GM21576 (cell line): Measurements from ENCODE around the gene PID1.

Experiments
- ATAC-seq: cut with Tn5 transposase; IDR thresholded peaks from one replicate; pipeline ENCODE4 v1.9.1; 2021; ENCODE audit warnings: mild to moderate bottlenecking, moderate library complexity; ENCODE audit not compliant: unreplicated experiment

Gene PID1

GRCh38 chr2:229033816-229034215 lies 237.3 kb downstream of the PID1 start:
- ATAC-seq = no peak

GRCh38 chr2:229032608-229033234 lies 238.4 kb downstream of the PID1 start:
- no peak for ATAC-seq

- no peak for ATAC-seq
Measured at GRCh38 chr2:229027353-229028105, 243.6 kb downstream of the PID1 start.

DNA sequence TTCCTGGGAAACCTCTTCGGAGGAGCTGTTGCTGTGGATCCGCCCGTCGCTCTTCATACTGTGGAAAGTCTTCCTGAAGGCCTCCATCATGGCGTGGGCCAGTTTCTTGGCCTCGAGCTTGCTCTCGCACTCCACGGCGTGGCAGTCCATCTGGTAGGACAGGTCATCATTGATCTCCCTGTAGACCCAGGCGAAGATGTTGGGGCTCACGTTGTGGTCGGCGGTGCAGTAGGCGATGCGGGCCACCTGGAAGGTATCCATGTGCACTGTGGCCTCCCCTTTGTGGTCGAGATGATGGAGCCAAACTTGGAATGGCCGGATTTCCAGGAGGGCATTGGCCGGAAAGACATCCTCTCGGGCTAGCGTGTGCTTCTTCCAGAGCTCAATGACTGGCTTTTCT lies 245.4 kb downstream of the PID1 start:
- no peak for ATAC-seq

DNA sequence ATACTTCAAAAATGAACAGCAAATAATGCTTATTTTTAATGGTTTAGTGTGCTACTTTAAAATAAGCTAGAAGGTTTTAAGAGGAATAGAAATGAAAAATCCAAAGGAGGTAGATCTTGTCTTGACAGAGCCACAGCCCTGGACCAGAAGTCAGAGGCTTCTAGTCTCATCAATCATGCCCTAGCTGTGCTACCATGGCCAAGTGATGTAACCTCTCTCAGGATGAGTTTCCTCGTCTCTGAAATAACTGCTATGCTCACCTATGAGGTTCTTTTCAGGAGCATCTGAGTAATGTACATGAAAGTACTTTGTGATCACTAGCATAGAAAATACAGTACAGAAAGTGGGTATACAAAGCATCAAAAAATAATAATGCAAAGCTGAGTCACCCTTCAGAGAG lies 248.4 kb downstream of the PID1 start:
- no peak for ATAC-seq

DNA sequence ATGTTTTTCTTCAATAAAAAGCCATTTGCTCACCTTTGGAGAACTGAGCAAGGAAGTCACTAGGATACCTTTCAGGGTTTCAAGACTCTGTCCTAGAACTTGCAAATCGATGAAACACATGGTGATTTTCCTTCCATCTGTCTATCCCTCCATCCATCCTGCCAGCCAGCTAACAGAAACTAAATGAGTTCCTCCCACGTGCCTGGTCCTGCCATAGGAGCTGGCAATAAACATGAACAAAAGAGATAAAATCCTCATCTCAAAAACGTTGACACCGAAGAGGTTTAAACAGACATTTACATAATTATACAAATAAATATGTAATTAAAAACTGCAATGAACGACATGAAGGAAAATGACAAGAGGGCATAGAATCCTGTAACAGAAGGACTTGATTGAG lies 249.0 kb downstream of the PID1 start:
- no peak for ATAC-seq

GRCh38 chr2:229009816-229010215 lies 261.3 kb downstream of the PID1 start:
- ATAC-seq = no peak

GRCh38 chr2:229003256-229003655 lies 267.8 kb downstream of the PID1 start:
- ATAC-seq = no peak

DNA sequence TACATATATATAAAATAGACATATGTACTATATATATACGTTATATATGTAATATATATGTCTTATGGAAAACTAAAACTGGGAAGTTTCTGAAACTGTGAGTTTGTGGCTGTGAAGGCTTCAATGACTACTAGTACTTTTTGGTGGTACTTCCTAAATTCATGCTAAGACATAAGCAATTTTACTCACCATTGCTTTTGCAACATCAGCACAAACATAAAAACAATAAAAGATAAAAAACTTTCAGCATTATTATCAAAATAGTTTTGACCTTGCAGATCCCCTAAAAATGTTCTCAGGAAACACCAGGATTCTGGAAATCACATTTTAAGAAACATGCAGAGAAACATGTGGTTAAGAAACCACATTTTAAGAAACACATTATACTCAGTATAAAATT lies 269.9 kb downstream of the PID1 start:
- no peak for ATAC-seq

- ATAC-seq = no peak
Measured at GRCh38 chr2:228999326-228999725, 271.8 kb downstream of the PID1 start.

GRCh38 chr2:228988786-228989185 lies 282.3 kb downstream of the PID1 start:
- ATAC-seq = no peak

DNA sequence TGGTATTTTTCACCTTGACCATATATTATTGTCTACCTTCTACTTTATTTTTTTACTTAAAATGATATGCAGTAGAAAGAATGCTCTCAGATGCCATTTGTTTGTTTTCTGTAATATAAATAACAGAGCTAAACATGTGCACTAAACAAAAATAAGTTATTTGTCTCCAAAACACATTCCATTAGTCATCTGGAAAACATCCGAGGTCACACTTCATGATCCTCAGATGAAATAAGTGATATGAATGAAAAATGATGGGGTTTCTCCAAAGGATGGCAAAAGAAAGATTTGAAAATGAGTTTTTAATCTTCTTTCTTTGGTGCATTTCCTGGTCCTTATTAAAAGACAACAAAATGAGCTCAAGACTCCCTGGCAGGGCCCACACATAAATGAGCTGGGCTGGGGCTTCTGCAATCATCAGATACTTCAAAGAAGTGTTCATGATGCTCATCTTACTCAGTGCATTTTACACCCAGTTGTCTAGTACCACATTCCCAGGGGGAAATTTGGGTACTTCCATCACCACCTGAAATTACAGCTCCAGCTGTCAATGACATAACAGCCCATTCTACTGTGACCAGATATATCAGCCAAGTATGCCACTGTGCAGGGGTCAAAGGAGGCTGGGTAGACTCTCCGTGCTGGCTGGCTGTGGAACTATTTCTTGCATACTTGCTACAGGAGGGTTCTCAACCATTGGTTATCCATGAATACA lies 283.5 kb downstream of the PID1 start:
- ATAC-seq = no peak

DNA sequence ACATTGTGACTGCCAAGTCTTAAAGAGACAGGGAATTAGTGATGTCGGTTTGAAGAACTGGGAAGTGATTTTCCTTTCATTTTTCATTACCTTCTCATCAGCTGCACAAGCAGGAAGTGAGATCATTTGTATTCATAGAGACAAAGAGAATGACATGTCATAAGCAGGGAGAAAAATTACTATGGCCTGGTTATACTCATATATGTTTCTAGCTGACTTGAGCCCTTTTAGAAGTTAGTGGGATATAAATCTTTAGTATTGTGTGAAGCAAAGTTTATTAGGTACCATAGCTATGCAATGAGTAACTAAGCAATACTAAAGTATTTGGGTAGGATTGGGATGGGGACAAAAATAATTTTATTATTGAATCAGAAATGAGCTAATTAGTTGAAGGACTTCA lies 284.1 kb downstream of the PID1 start:
- no peak for ATAC-seq

GRCh38 chr2:228983700-228984099 lies 287.4 kb downstream of the PID1 start:
- ATAC-seq = no peak

DNA sequence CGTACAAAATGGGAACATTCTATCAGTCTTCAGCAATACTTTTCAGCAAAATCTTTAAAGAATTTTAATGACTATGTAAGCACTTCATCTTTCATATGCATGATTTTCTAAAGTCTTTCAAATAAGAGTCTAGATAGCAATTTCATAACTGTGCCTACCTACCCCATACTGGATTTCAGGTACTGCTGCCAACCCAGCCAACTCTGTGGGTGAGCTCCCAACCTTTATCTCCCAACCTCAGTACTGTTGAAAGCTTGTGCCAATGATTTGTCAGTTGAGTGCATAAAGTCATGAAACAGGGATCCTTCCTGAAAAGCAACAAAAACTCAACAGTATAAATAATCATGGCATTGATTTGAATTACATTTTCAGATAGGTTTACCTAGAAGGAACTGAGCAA lies 296.9 kb downstream of the PID1 start:
- ATAC-seq = no peak
